Cardiac muscle cell (in vitro differentiated cells and primary cell): ENCODE results near the gene MYO1E. TPM values are rescaled to one million over a fixed set of nuclear protein-coding genes. Genes with fewer than 3 reads are reported as not detected.

Source experiments
- DNase-seq, 2 donors: peaks; one replicate each; pipeline versions ENCODE4 v3.0.0 to v3.0.0-alpha.2; 2010 to 2017; ENCODE audit warnings: low read depth in 1 of 2, low spot score in 1 of 2
- H3K27ac ChIP-seq: fragments of 200-600 bp; sonication (generic); 2 replicates; pipeline ENCODE4 v1.5.1; 2016
- H3K27me3 ChIP-seq: fragments of 200-600 bp; sonication (generic); 2 replicates; pipeline ENCODE4 v1.6.0; 2016; ENCODE audit warnings: control low read depth
- H3K36me3 ChIP-seq: fragments of 200-600 bp; sonication (generic); 2 replicates; pipeline ENCODE4 v1.5.1; 2016; ENCODE audit warnings: control low read depth
- H3K4me1 ChIP-seq: fragments of 200-600 bp; sonication (generic); 2 replicates; pipeline ENCODE4 v1.8.1; 2017; ENCODE audit warnings: low read depth, mild to moderate bottlenecking, mixed run types
- H3K4me3 ChIP-seq: fragments of 200-600 bp; sonication (generic); 2 replicates; pipeline ENCODE4 v1.5.1; 2016; ENCODE audit warnings: mild to moderate bottlenecking
- H3K9me3 ChIP-seq: fragments of 200-600 bp; sonication (generic); 2 replicates; pipeline ENCODE4 v1.5.1; 2017; ENCODE audit warnings: low read depth, mild to moderate bottlenecking, control low read depth
- CTCF ChIP-seq: IDR thresholded peaks from 2 replicates; pipeline ENCODE4 v1.5.1; 2012; ENCODE audit warnings: low read depth, mild to moderate bottlenecking, low read length
- polyA plus RNA-seq: library from polyadenylated mRNA; unstranded; fragments of >200 nt; fragmentation: Nextera tagmentation; extraction: Ambion mirVana; gene quantifications from 2 replicates; pipeline ENCODE4 v1.2.1, GENCODE V29; 2016
- total RNA-seq: library from RNA; depleted of rRNA; stranded (reverse); fragments of >200 nt; gene quantifications from 2 replicates; pipeline ENCODE4 v1.2.3, GENCODE V29; 2016

The MYO1E gene
- total and polyA plus RNA-seq, 2 experiments from 2014 or later = 22.0 to 27.7 TPM

DNA sequence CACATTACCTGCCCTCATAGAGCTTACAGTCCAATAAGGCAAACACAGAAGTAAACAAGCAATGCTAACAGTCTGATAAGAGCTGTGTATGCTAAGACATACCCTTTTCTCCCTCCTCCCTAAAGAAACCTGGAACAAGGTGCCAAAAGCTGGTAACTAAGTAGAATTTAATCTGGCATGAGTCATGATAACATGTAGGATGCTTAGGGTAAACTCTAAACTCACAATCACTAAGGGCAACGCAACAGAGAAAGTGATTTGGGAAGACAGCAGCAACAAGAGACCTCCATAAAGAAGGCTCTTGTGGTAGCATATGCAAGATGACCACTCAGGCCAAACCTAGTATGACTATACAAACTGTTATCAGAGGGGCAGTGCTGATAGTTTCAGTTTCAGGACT lies 55.5 kb downstream of the MYO1E start:
- Histone ChIP-seq H3K27ac (no peak overlapping the region), H3K4me1 (peaks cover 10% of the 10 kb centered on the region), H3K9me3 (no peaks in the 10 kb centered on the region), H3K36me3 (no peaks in the 10 kb centered on the region), H3K4me3 (no peak overlapping the region), H3K27me3 (no peaks in the 10 kb centered on the region)
- DNase-seq = peak in 1 of 2 donors; percentile 17
- TF ChIP-seq CTCF = no peak

GRCh38 chr15:59315914-59316451 lies 56.7 kb downstream of the MYO1E start:
- H3K27me3 ChIP-seq = no peaks in the 10 kb centered on the region
- no peak for TF ChIP-seq CTCF
- H3K27ac ChIP-seq = peak overlapping the region; percentile 69
- no peaks in the 10 kb centered on the region for H3K36me3 ChIP-seq
- H3K4me1 ChIP-seq = peaks cover 10% of the 10 kb centered on the region
- H3K9me3 ChIP-seq = no peaks in the 10 kb centered on the region
- no peak overlapping the region for H3K4me3 ChIP-seq
- peak; percentile 17 to 51 for DNase-seq

GRCh38 chr15:59313641-59314332 lies 58.9 kb downstream of the MYO1E start:
- Histone ChIP-seq H3K27ac (no peak overlapping the region), H3K27me3 (no peaks in the 10 kb centered on the region), H3K9me3 (no peaks in the 10 kb centered on the region), H3K4me1 (peaks cover 10% of the 10 kb centered on the region), H3K36me3 (no peaks in the 10 kb centered on the region), H3K4me3 (no peak overlapping the region)
- TF ChIP-seq CTCF = no peak
- no peak for DNase-seq

DNA sequence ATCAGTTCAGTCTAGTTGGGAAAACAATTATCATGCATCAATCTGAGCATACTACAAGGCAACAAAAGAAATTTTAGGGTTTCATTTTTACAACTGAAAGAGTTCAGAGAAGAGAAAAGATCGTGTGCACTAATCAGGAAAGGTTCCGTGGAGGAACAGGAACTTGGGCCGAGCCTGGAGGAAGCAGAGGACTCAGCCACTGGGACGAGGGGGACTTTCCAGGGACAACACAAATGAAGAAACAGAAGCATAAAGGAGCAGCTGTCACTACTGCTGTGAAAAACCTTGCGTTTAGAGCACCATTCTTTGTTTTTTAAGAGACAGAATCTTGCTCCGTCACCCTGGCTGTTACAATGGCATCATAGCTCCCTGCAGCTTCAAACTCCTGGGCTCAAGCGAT lies 60.5 kb downstream of the MYO1E start:
- TF ChIP-seq CTCF = no peak
- Histone ChIP-seq H3K36me3 (no peaks in the 10 kb centered on the region), H3K4me1 (peaks cover 10% of the 10 kb centered on the region), H3K9me3 (no peaks in the 10 kb centered on the region), H3K27me3 (no peaks in the 10 kb centered on the region), H3K27ac (no peak overlapping the region), H3K4me3 (no peak overlapping the region)
- no peak for DNase-seq

- Histone ChIP-seq H3K9me3 (no peaks in the 10 kb centered on the region), H3K36me3 (no peaks in the 10 kb centered on the region), H3K4me1 (peaks cover 7% of the 10 kb centered on the region), H3K4me3 (no peak overlapping the region), H3K27me3 (no peaks in the 10 kb centered on the region), H3K27ac (no peak overlapping the region)
- TF ChIP-seq CTCF = no peak
- no peak for DNase-seq
Observed at GRCh38 chr15:59311195-59311594, 61.5 kb downstream of the MYO1E start.
